C4-2B (cell line): ENCODE measurements around the gene MYCBP2.

ENCODE experiments used
- CTCF ChIP-seq: fragments of 450-650 bp; conservative IDR thresholded peaks from 2 replicates; pipeline ENCODE4 v1.5.1; 2017; ENCODE audit warnings: mild to moderate bottlenecking
- ZFX ChIP-seq: fragments of 450-650 bp; IDR thresholded peaks from 2 replicates; pipeline ENCODE4 v1.6.1; 2017

- TF ChIP-seq CTCF (no peak), ZFX (no peak)
Measured at GRCh38 chr13:77373502-77373901, 46.6 kb upstream of the MYCBP2 start.
